Heart left ventricle (tissue), 16 donors: ENCODE results near the gene SORT1. TPM values are rescaled to one million over a fixed set of nuclear protein-coding genes. Genes with fewer than 3 reads are reported as not detected.

Experiments used
- ATAC-seq, 4 donors: fragments of 200-7000 bp; cut with Tn5 transposase; one replicate each; pipeline ENCODE4 v1.9.1; 2020 to 2022; ENCODE audit warnings: moderate library complexity in 4 of 4, mild to moderate bottlenecking in 3 of 4, moderate number of reproducible peaks in 1 of 4
- DNase-seq, 5 donors: peaks; one replicate each; pipeline ENCODE4 v3.0.0-alpha.2; 2020
- H3K27ac ChIP-seq, 12 donors: fragments of 200-600 bp; sonication (generic) in 4 of 12; one replicate each; pipeline versions ENCODE4 v1.5.0 to v1.8.0; 2016 to 2022; ENCODE audit warnings: mild to moderate bottlenecking in 2 of 12
- H3K27me3 ChIP-seq, 9 donors: fragments of 200-600 bp; sonication (generic) in 2 of 9; one replicate each; pipeline versions ENCODE4 v1.5.1 to v1.8.0; 2016 to 2022; ENCODE audit warnings: mild to moderate bottlenecking in 3 of 9
- H3K36me3 ChIP-seq, 9 donors: fragments of 200-600 bp; sonication (generic) in 2 of 9; one replicate each; pipeline versions ENCODE4 v1.5.0 to v1.8.0; 2018 to 2022; ENCODE audit warnings: mild to moderate bottlenecking in 2 of 9
- H3K4me1 ChIP-seq, 12 donors: fragments of 200-600 bp; sonication (generic) in 4 of 12; one replicate each; pipeline versions ENCODE4 v1.5.0 to v1.8.0; 2016 to 2022; ENCODE audit warnings: mild to moderate bottlenecking in 3 of 12
- H3K4me3 ChIP-seq, 12 donors: fragments of 200-600 bp; sonication (generic) in 4 of 12; one replicate each; pipeline versions ENCODE4 v1.5.0 to v1.8.0; 2017 to 2022; ENCODE audit warnings: mild to moderate bottlenecking in 9 of 12, moderate library complexity in 4 of 12
- H3K9me3 ChIP-seq, 12 donors: fragments of 200-600 bp; sonication (generic) in 4 of 12; one replicate each; pipeline versions ENCODE4 v1.5.0 to v1.8.0; 2016 to 2022; ENCODE audit warnings: mild to moderate bottlenecking in 1 of 12
- POLR2A ChIP-seq, 2 donors: fragments of 450-650 bp; IDR thresholded peaks; one replicate each; pipeline ENCODE4 v1.6.1; 2017; ENCODE audit warnings: antibody characterized with exemption in 2 of 2, mild to moderate bottlenecking in 2 of 2, moderate library complexity in 2 of 2
- WGBS, 4 donors: extraction: QIAGEN DNeasy Blood & Tissue Kit in 2 of 4; methylation state at CpG; one replicate each; pipeline versions ENCODE4 v1.1.5 to v1.1.7; 2013 to 2018; 5-methylcytosine and 5-hydroxymethylcytosine counted together
- intact Hi-C, 10 donors: fragments of 100-400 bp; cut with DNase I; formaldehyde crosslinking; loops; one replicate each; pipeline versions ENCODE4 v1.11.1 to v1.14.2; 2022
- polyA plus RNA-seq, 2 donors: library from polyadenylated mRNA; stranded (reverse); fragments of 200-250 nt; gene quantifications; one replicate each; pipeline ENCODE4 v1.2.3, GENCODE V29; 2013
- total RNA-seq, 9 donors: library from RNA; depleted of rRNA in 2 of 9; stranded (reverse); fragments of >200 nt in 2 of 9; fragmentation: NEBNext Ultra II Directional in 3 of 9; extraction: Animal tissue kit (Norgen Biotek cat#: 25700) in 3 of 9; gene quantifications; one replicate each; pipeline versions ENCODE4 v1.1.0 to v1.2.4, GENCODE V29; 2016 to 2023
- TF ChIP-seq, protein P1 (sequence below), 12 donors: fragments of 200-600 bp; sonication (generic) in 4 of 12; IDR thresholded peaks; one replicate each; pipeline versions ENCODE4 v1.5.0 to v1.8.0; 2018 to 2022; ENCODE audit warnings: antibody characterized with exemption in 12 of 12, mild to moderate bottlenecking in 5 of 12
- donor health status: ischemic (EF 13 %, LVEDD 7.1; RV severe dilation, severe dysfunction).
- donor health status: healthy with polysubstance abuse.
- donor health status: DM: no; HTN: yes; CAD: no.
- donor health status: DM: no; HTN: no; CAD: no.
- donor health status: ischemic (EF 25% LVEDD 6.9; RV normal size, moderate dysfunction).
- donor health status: ischemic (EF 25% LVEDD 5.7; RV mildly dilated, moderate dysfunction).
- donor health status: healthy.
- donor health status: DM: yes; HTN: yes; CAD: no.
- donor health status: ischemic (EF 35%, LVEDD 5.7; RV mildly dilated, moderate dysfunction).
- donor health status: nonischemic (EF 11% LVEDD 7.7; RV severe dilation, severe dysfunction).
- donor health status: DM: yes; HTN: yes; CAD: no.
- donor health status: PGD.
- donor health status: ischemic (EF 29% LVEDD 5.4; RV normal size, mild dysfunction).
- donor health status: nonischemic (EF 23%, LVEDD 6.1; RV moderate dilation, normal function).

SORT1 gene
- total and polyA plus RNA-seq, 11 donors, result 36.9 to 346 (median 145) TPM

DNA sequence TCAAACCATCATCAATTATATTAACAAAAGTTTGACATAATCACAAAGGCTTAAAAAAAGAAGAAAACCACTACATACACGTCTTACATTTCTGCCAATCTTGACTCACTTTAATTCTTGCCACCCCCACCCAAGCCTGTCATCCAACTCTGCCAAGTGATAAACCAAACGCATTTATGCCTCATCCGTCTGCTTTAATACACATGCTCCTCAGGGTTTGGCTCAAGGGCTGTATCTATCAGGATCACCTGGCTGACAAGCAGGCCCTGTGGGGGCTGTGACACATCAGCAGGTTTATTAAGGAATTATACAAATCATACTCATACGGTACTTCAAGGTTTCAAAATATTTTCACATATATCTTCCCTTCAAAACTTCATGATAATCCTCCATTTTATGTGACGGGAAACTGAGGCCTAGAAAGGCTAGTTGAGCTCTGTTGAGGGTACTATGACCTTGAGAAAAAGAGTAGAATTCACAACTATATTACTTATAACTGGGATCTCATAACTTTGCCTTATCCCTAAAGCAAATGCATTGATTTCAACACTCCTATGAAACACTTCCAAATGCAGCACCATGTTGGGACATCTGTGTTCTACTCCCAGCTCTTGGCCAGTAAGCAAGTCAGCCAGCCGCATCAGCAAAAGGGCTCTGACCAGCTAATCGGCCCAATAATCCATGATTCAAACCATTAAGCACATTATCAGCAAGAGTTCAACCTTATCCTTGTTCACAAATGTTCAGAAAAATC lies 8.7 kb downstream of the SORT1 start:
- H3K9me3 ChIP-seq, result peaks cover 0 to 3% (median 0%) of the 10 kb centered on the region in 12 donors
- peaks cover 10 to 93% (median 73%) of the 10 kb centered on the region in 12 donors for H3K4me1 ChIP-seq
- peak overlapping the region; percentile 58 to 95 (median 88) for H3K27ac ChIP-seq
- 48 to 71% (median 56%) methylated on average over 7 of the region's 7 CpGs for WGBS, 4 donors
- H3K4me3 ChIP-seq, result peak overlapping the region in 1 of 12 donors; percentile 11
- intact Hi-C loops, result no loop called here
- H3K27me3 ChIP-seq, result no peaks in the 10 kb centered on the region
- TF ChIP-seq POLR2A (IDR thresholded peaks at IDR 0.05), result no peak
- TF ChIP-seq, protein P1, sequence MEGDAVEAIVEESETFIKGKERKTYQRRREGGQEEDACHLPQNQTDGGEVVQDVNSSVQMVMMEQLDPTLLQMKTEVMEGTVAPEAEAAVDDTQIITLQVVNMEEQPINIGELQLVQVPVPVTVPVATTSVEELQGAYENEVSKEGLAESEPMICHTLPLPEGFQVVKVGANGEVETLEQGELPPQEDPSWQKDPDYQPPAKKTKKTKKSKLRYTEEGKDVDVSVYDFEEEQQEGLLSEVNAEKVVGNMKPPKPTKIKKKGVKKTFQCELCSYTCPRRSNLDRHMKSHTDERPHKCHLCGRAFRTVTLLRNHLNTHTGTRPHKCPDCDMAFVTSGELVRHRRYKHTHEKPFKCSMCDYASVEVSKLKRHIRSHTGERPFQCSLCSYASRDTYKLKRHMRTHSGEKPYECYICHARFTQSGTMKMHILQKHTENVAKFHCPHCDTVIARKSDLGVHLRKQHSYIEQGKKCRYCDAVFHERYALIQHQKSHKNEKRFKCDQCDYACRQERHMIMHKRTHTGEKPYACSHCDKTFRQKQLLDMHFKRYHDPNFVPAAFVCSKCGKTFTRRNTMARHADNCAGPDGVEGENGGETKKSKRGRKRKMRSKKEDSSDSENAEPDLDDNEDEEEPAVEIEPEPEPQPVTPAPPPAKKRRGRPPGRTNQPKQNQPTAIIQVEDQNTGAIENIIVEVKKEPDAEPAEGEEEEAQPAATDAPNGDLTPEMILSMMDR (IDR thresholded peaks at IDR 0.05), result no peak
- no peak for DNase-seq
- no peaks in the 10 kb centered on the region for H3K36me3 ChIP-seq
- ATAC-seq, result no peak

DNA sequence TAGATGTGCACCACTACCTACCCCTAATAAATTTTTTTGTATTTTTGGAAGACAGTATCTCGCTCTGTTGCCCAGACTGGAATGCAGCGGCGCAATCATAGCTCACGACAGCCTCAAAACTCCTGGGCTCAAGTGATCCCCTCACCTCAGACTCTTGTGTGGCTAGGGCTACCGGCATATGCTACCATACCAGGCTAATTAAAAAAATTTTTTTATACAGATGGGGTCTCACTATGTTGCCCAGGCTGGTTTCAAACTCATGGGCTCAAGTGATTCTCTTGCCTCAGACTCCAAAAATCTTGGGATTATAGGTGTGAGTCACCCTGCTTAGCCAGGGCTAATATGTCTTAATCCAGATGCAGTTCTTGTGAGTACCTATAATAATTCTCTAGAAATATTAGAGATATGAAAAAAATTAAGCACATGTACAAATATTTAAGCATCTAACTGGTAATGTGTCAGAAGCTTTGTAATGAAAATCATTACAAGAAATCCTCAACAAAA lies 9.5 kb downstream of the SORT1 start:
- peaks cover 0 to 3% (median 0%) of the 10 kb centered on the region in 12 donors for H3K9me3 ChIP-seq
- H3K27me3 ChIP-seq, result no peaks in the 10 kb centered on the region
- intact Hi-C loops, result no loop called here
- DNase-seq, result no peak
- H3K4me3 ChIP-seq, result no peak overlapping the region
- H3K27ac ChIP-seq, result peak overlapping the region in 10 of 12 donors; percentile 22 to 95 (median 86)
- H3K36me3 ChIP-seq, result no peaks in the 10 kb centered on the region
- no peak for ATAC-seq
- 92 to 94% (median 92%) methylated on average over 5 of the region's 5 CpGs for WGBS, 4 donors
- peaks cover 2 to 91% (median 68%) of the 10 kb centered on the region in 12 donors for H3K4me1 ChIP-seq
- TF ChIP-seq, protein P1 (IDR thresholded peaks at IDR 0.05), result no peak
- no peak for TF ChIP-seq POLR2A (IDR thresholded peaks at IDR 0.05)

DNA sequence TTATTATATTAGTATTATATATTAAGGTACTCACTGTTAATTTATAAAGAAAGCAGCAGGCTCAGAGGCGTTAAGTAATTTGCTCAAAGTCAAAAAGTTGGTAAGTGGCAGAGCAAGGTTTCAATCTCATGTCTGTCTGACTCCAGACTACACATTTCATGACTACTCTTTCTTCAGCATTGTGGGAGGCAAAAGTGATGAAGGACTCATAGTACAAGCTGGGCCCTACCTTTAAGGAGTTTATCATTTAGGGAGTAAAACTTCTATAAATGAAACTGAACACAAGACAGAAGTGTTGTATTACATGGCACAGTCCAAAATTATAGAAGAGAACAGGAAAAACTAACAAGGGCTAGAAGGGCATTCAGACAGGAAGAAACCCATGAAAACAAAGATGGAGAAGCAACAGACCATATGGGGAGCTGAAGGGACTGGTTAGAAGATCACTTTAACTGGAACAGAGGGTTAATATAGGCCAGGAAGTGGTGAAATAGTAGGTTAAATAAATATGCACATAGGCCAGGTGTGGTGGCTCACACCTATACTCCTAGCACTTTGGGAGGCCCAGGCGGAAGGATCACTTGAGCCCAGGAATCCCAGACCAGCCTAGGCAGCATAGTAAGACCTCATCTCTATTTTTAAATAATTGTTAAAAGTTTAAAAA lies 11.5 kb downstream of the SORT1 start:
- H3K4me1 ChIP-seq, result peaks cover 2 to 88% (median 63%) of the 10 kb centered on the region in 12 donors
- peaks cover 0 to 3% (median 0%) of the 10 kb centered on the region in 12 donors for H3K9me3 ChIP-seq
- H3K27me3 ChIP-seq, result no peaks in the 10 kb centered on the region
- TF ChIP-seq, protein P1 (IDR thresholded peaks at IDR 0.05), result no peak
- TF ChIP-seq POLR2A (IDR thresholded peaks at IDR 0.05), result no peak
- intact Hi-C loops, result no loop called here
- DNase-seq (no peak), ATAC-seq (no peak)
- H3K4me3 ChIP-seq, result no peak overlapping the region
- no peaks in the 10 kb centered on the region for H3K36me3 ChIP-seq
- peak overlapping the region; percentile 34 to 95 (median 70) for H3K27ac ChIP-seq
- 91 to 99% (median 91%) methylated on average over 2 of the region's 2 CpGs for WGBS, 4 donors

DNA sequence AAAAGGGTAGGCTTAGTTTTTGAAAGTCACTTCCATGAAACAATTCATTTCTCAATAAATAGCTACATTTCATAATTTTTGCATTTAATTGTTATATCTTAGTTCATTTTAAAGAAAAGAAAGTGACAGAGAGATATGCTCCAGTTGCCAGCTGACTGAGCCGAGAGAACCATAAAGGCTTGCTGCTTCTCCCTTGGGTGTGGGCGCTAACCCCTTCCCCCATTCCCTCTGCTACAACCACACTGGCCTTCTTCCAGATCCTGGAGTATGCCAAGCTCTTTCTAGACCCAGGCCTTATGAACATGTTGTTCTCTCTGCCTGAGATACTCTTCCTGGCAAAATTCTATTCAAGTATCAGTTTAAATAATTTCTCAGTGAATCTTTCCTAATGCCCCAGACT lies 12.3 kb downstream of the SORT1 start:
- WGBS, 4 donors, result 25 to 49% (median 38%) methylated on average over 2 of the region's 2 CpGs
- ATAC-seq (peak; percentile 82 to 87 (median 86)), DNase-seq (peak in 4 of 5 donors; percentile 59 to 74 (median 64))

More for the DNA sequence above, 12.3 kb downstream of the SORT1 start:
- intact Hi-C loops, result no loop called here
- peaks cover 2 to 89% (median 62%) of the 10 kb centered on the region in 12 donors for H3K4me1 ChIP-seq
- H3K36me3 ChIP-seq, result no peaks in the 10 kb centered on the region
- no peak overlapping the region for H3K4me3 ChIP-seq
- peak overlapping the region; percentile 34 to 95 (median 70) for H3K27ac ChIP-seq
- H3K9me3 ChIP-seq, result peaks cover 0 to 3% (median 0%) of the 10 kb centered on the region in 12 donors
- H3K27me3 ChIP-seq, result no peaks in the 10 kb centered on the region
- TF ChIP-seq, protein P1 (IDR thresholded peaks at IDR 0.05), result no peak
- no peak for TF ChIP-seq POLR2A (IDR thresholded peaks at IDR 0.05)
